BJ (cell line): ENCODE results near the gene DNAJC17. TPM values are rescaled to one million over a fixed set of nuclear protein-coding genes. Genes with fewer than 3 reads are reported as not detected.
A peak's percentile ranks its signal among the peaks of the same experiment; 100 is the strongest.

Experiments
- CTCF ChIA-PET: fragments of 350-600 bp; formaldehyde crosslinking; extraction: SDS; loops from one replicate; lab custom pipeline; 2021; ENCODE audit warnings: antibody characterized with exemption, inconsistent platforms; lab: Yijun Ruan, JAX
- POLR2A ChIA-PET: fragments of 300-600 bp; sonication (Branson Sonifier 250); formaldehyde crosslinking; extraction: SDS; loops from one replicate; lab custom pipeline; 2021; ENCODE audit warnings: antibody characterized with exemption; lab: Charles Lee
- DNase-seq: peaks from one replicate; pipeline ENCODE4 v3.0.0-alpha.2; 2011; ENCODE audit warnings: low read depth
- H3K27me3 ChIP-seq: 2 replicates; pipeline ENCODE4 v1.6.0; 2011; ENCODE audit warnings: low read length; ENCODE audit not compliant: control insufficient read depth, insufficient read depth
- H3K36me3 ChIP-seq: 2 replicates; pipeline ENCODE4 v1.5.1; 2011; ENCODE audit warnings: low read length; ENCODE audit not compliant: control insufficient read depth, insufficient read depth
- H3K4me3 ChIP-seq: 2 replicates; pipeline ENCODE4 v1.5.1; 2011; ENCODE audit warnings: low read depth, mild to moderate bottlenecking, control low read depth, low read length
- polyA plus RNA-seq: library from polyadenylated mRNA; depleted of rRNA; stranded (reverse); fragments of >200 nt; gene quantifications from 2 replicates; pipeline ENCODE4 v1.2.3, GENCODE V29; 2011
- TF ChIP-seq, protein P1 (sequence below): IDR thresholded peaks from 2 replicates; pipeline ENCODE4 v1.5.1; 2011; ENCODE audit warnings: low read depth, mild to moderate bottlenecking, control low read depth, inconsistent platforms, low read length, moderate library complexity; ENCODE audit not compliant: insufficient read depth

Gene DNAJC17
- polyA plus RNA-seq, 1 experiment, result 37.1 TPM

DNA sequence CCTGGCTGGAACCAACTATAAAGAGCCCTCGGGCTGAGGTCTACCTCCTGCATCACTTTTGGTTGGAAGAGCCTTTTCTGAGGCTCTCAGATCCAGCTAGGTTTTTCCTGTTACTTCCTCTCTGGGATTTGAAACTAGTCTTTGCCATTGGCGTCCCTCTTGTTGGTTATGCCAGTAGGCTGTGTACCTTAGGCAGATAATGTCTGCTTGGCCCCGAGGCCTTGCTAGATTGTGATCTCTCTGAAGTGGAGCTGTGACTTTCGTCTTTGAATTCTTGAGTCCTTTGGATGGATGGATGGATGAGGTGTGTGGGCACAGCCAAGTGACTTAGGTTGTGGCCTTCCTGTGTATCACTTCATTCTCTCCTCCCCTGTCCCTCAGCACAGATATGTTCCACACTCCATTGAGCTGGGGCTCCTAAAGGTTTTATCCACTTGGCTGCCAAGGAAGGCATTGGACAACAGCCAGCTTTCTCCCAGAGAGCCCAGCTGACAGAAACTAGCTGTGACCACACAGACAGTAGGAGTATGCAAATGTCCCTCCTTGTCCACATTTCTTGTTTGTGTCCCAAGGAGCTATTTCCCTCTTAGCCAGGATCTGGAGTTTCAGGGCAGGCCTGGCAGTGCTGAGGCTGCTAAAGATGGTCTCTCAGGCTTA lies 7.9 kb upstream of the DNAJC17 start:
- H3K27me3 ChIP-seq, result no peaks in the 10 kb centered on the region
- POLR2A ChIA-PET, result no interaction called here
- H3K36me3 ChIP-seq, result peaks cover 12% of the 10 kb centered on the region
- no peak overlapping the region for H3K4me3 ChIP-seq
- TF ChIP-seq, protein P1, sequence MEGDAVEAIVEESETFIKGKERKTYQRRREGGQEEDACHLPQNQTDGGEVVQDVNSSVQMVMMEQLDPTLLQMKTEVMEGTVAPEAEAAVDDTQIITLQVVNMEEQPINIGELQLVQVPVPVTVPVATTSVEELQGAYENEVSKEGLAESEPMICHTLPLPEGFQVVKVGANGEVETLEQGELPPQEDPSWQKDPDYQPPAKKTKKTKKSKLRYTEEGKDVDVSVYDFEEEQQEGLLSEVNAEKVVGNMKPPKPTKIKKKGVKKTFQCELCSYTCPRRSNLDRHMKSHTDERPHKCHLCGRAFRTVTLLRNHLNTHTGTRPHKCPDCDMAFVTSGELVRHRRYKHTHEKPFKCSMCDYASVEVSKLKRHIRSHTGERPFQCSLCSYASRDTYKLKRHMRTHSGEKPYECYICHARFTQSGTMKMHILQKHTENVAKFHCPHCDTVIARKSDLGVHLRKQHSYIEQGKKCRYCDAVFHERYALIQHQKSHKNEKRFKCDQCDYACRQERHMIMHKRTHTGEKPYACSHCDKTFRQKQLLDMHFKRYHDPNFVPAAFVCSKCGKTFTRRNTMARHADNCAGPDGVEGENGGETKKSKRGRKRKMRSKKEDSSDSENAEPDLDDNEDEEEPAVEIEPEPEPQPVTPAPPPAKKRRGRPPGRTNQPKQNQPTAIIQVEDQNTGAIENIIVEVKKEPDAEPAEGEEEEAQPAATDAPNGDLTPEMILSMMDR, result no peak
- no peak for DNase-seq
- CTCF ChIA-PET, result interaction anchor here (0.8 to 0.9 kb wide), 2 partner anchors 13 to 80 kb away, joined by 3 to 4 read pairs; partner anchors contain the start of gene PPP1R14D

DNA sequence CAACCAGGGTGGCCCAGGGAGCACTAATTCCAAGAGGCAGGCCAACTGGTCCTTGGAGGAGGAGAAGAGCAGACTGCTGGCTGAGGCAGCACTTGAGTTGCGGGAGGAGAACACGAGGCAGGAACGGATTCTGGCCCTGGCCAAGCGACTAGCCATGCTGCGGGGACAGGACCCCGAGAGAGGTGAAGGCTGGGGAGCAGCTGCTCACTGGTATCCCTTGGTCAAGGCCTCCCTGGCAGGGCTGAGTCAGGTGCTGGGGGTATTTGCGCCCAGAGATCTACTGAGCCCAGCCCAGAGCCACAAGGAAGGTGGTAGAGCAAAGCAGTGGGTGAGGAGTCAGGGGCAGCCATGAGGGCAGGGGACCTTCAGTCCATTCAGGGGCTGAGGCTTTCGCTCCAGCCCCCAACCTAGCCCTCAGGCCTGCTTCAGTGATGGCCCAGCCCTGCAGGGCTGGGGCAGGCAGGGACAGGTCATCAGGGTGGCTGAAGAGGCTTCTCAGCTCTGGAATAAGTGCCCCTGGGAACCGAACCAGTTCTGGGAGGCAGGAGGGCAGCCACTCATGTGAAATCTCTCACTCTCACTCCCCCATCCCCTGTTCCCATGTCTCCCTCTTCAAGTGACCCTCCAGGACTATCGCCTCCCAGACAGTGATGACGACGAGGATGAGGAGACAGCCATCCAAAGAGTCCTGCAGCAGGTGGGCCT lies 5.6 kb upstream of the DNAJC17 start:
- peaks cover 15% of the 10 kb centered on the region for H3K36me3 ChIP-seq
- CTCF ChIA-PET, result no interaction called here
- H3K4me3 ChIP-seq, result no peak overlapping the region
- POLR2A ChIA-PET, result no interaction called here
- H3K27me3 ChIP-seq, result no peaks in the 10 kb centered on the region
- no peak for DNase-seq
- TF ChIP-seq, protein P1, result no peak

DNA sequence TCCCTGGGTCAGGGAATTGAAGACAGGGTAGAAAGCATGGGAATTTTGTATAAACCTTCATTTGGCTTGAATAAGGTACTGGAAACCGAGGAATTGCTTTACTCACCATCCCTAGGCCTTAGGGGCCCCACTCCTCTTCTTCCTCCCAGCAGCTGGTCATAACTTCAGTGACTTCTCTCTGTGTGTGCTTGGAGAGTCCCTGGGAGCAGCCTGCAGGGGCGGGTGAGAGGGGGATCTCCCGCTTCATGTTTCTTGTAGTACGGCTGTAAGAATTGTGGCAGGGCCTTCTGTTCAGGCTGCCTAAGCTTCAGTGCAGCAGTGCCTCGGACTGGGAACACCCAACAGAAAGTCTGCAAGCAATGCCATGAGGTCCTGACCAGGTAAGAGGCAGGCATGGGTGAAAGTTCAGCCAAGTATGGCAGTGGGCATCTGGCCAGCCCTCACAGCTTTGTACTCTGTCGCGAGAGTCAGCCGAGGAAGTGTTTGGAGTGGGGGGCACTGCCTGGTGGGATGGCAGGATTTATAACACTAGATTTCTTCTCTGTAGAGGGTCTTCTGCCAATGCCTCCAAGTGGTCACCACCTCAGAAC lies 1.7 kb upstream of the DNAJC17 start:
- TF ChIP-seq, protein P1, result no peak
- CTCF ChIA-PET, result no interaction called here

DNA sequence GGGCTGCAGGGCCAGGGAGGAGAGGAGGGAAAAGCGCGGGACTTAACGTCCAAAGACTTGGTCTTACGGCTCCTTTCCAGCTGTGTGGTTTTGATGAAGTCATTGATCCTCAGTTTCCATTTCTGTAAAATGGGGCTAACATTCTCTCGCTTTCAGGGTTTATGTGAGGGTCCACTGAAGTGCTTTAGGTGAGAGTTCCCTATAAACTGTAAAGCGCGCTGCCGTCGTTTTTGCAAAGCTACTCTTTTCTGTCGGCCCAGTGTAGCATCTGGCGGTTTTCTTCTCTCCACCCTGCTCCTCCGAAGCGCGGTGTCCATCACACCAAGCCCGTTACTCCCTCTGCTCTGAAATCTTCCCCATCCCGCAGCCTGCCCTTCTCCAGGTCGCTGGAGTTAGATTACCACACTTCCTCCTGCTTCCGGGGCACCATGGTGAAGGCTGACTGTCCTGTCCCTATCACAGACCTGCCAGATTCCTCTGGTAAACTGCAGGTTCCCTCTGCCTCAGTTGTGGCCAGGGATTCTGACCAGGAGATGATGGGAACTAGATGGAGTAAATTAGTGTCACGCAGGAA lies 702 bp upstream of the DNAJC17 start:
- no peaks in the 10 kb centered on the region for H3K27me3 ChIP-seq
- peak overlapping the region; percentile 71 for H3K4me3 ChIP-seq
- CTCF ChIA-PET, result interaction anchor here (0.8 to 1.9 kb wide), 4 partner anchors 50 to 357 kb away, joined by 3 to 12 read pairs (median 4); partner anchors contain the start of gene VPS18
- TF ChIP-seq, protein P1, result no peak
- DNase-seq, result no peak
- H3K36me3 ChIP-seq, result peaks cover 7% of the 10 kb centered on the region
- POLR2A ChIA-PET, result interaction anchor here (0.6 kb wide), 1 partner anchor 15 kb away, joined by 3 read pairs; no protein-coding TSS in a partner anchor

More for the DNA sequence above, 1.7 kb upstream of the DNAJC17 start:
- no peak overlapping the region for H3K4me3 ChIP-seq
- no peaks in the 10 kb centered on the region for H3K27me3 ChIP-seq
- POLR2A ChIA-PET, result no interaction called here
- DNase-seq, result no peak
- H3K36me3 ChIP-seq, result peaks cover 13% of the 10 kb centered on the region

DNA sequence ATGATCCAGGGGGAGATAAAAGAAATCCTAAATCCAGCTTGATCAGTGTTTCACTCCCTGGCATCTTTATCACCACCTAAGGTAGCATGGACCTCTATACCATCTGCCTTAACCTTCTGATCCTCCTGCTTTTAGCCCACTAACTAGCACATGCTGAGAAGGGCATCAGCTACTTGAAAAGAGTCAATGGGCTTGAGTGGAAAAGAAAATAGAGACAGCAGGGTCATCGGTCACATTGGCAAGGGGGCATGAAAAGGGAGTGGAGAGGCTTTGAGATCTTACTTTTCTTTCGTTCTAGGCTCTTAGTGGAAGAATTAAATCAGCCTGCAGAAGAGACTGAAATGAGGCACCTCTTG lies 623 bp downstream of the DNAJC17 start:
- POLR2A ChIA-PET, result no interaction called here

More for the DNA sequence above, 623 bp downstream of the DNAJC17 start:
- Histone ChIP-seq H3K36me3 (peaks cover 3% of the 10 kb centered on the region), H3K27me3 (no peaks in the 10 kb centered on the region), H3K4me3 (peak overlapping the region; percentile 71)
- no peak for DNase-seq
- TF ChIP-seq, protein P1, result no peak
- CTCF ChIA-PET, result interaction anchor here (1.4 to 1.9 kb wide), 4 partner anchors 15 to 87 kb away, joined by 4 to 12 read pairs (median 6); partner anchors contain the start of gene VPS18
